HG03354 (cell line): ENCODE measurements around the gene VPS33B.
"Not testable (repeated sequence)": the region's sequence is repeated elsewhere in the genome, so short reads cannot be mapped to it uniquely, and the experiment has no call there.

Source experiments
- ATAC-seq: cut with Tn5 transposase; IDR thresholded peaks from one replicate; pipeline ENCODE4 v1.9.1; 2021; ENCODE audit warnings: mild to moderate bottlenecking; ENCODE audit not compliant: unreplicated experiment, poor library complexity, severe bottlenecking

VPS33B gene

GRCh38 chr15:91022075-91022831, at the start of gene VPS33B:
TSS of gene VPS33B (minus strand) at chr15:91022594. CDS start at chr15:91022249, 345 bp downstream.
- ATAC-seq, result peak; percentile 62

- no peak for ATAC-seq
These were observed 49.8 kb upstream of the VPS33B start for GRCh38 chr15:91072161-91072560.

GRCh38 chr15:91070872-91071271, 48.5 kb upstream of the VPS33B start:
- ATAC-seq, result no peak

- ATAC-seq, result no peak
These were observed 46.6 kb upstream of the VPS33B start for GRCh38 chr15:91068966-91069365.

- no peak for ATAC-seq
These were observed 46.0 kb upstream of the VPS33B start for GRCh38 chr15:91068436-91068835.

- ATAC-seq, result no peak
These were observed 44.6 kb upstream of the VPS33B start for GRCh38 chr15:91067036-91067435.

GRCh38 chr15:91065505-91065904, 43.1 kb upstream of the VPS33B start:
- ATAC-seq, result no peak

GRCh38 chr15:91061997-91062396, 39.6 kb upstream of the VPS33B start:
- ATAC-seq, result no peak

- ATAC-seq, result no peak
These were observed 38.8 kb upstream of the VPS33B start for GRCh38 chr15:91061230-91061629.

GRCh38 chr15:91055548-91056331, 33.3 kb upstream of the VPS33B start:
- ATAC-seq, result peak; percentile 58

- no peak for ATAC-seq
These were observed 32.4 kb upstream of the VPS33B start for GRCh38 chr15:91054816-91055215.

GRCh38 chr15:91051248-91051647, 28.9 kb upstream of the VPS33B start:
- no peak for ATAC-seq

- ATAC-seq, result no peak
These were observed 27.7 kb upstream of the VPS33B start for GRCh38 chr15:91050128-91050455.

GRCh38 chr15:91049378-91050127, 27.2 kb upstream of the VPS33B start:
- ATAC-seq, result peak; percentile 75

GRCh38 chr15:91047545-91048199, 25.3 kb upstream of the VPS33B start:
- ATAC-seq, result no peak

- not testable (repeated sequence) for ATAC-seq
These were observed 23.7 kb upstream of the VPS33B start for GRCh38 chr15:91046056-91046455.

- no peak for ATAC-seq
These were observed 22.7 kb upstream of the VPS33B start for GRCh38 chr15:91045065-91045464.

GRCh38 chr15:91043202-91043874, 20.9 kb upstream of the VPS33B start:
- no peak for ATAC-seq

GRCh38 chr15:91040856-91041255, 18.5 kb upstream of the VPS33B start:
- ATAC-seq, result no peak
